CD4-positive, alpha-beta T cell treated with Interleukin-6 for 4 hours (primary cell): Measurements from ENCODE around the gene SLC25A42.
"Not testable (repeated sequence)": the region's sequence is repeated elsewhere in the genome, so short reads cannot be mapped to it uniquely, and the experiment has no call there.

ENCODE experiments used
- DNase-seq: peaks from one replicate; pipeline ENCODE4 v3.0.0-alpha.2; 2020; ENCODE audit warnings: mixed read lengths

Gene SLC25A42

GRCh38 chr19:19071897-19072296 lies 8.1 kb downstream of the SLC25A42 start:
- DNase-seq = no peak

DNA sequence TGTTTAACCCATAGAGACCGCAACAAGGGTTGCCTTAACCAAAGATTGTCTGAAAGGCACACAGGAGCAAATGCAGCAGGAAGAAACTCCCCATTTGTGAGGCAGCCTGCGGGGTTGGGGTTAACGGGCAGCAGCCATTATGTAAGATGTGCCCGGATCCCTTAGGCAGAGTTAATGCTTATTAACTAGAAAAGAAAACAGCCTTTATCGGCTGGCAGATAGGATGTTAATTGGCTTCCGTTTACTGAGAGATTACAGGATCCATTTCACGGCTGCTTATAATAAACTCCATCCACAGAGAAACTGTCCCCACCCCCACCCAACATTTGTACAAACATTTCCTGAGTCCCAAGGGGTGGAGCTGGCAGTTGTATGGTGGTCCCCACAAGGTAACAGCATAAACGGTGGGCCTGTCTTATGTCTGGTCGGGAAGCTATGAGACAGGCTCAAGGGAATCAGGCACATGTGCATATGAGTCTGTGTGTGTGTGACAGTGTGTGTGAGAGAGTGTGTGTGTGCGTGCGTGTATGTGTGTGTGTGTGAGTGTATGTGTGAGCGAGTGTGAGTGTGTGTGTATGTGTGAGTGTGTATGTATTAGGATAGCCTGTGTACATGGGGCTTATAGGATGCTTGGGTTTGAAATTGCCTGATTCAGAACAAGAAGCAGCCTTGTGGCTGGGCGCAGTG lies 10.5 kb downstream of the SLC25A42 start:
- DNase-seq = no peak

GRCh38 chr19:19075126-19075525 lies 11.3 kb downstream of the SLC25A42 start:
- DNase-seq = no peak

GRCh38 chr19:19076476-19076875 lies 12.7 kb downstream of the SLC25A42 start:
- DNase-seq = no peak

DNA sequence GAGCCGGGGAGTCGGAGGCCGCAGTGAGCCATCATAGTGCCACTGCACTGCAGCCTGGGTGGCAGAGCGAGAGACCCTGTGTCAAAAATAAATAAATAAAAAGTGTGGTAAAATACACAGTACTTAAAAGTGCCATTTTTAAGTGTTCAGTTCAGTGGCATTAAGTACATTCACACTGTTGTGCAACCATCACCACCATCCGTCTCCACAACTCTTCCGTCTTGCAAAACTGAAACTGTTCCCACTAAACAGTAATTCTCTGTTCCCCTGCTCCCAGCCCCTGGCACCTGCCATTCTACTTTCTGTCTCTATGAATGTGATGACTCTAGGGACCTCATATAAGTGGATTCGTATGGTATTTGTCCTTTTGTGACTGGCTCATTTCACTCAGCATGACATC lies 13.3 kb downstream of the SLC25A42 start:
- no peak for DNase-seq

GRCh38 chr19:19078801-19079200 lies 15.0 kb downstream of the SLC25A42 start:
- DNase-seq = no peak

DNA sequence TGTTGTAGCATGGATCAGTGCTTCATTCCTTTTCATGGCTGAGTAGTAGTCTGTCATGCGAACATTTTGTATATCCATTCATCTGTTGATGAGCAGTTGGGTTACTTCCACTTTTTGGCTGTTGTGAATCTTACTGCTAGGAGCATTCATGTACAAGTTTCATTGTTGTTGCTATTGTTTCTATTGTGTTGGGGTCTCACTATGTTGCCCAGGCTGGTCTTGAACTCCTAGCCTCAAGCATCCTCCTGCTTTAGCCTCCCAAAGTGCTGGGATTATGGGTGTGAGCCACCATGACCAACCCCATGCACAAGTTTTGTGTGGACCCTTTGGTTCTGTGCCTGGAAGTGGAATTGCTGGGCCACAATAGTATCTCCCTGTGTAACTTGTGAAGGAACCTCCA lies 15.8 kb downstream of the SLC25A42 start:
- no peak for DNase-seq

DNA sequence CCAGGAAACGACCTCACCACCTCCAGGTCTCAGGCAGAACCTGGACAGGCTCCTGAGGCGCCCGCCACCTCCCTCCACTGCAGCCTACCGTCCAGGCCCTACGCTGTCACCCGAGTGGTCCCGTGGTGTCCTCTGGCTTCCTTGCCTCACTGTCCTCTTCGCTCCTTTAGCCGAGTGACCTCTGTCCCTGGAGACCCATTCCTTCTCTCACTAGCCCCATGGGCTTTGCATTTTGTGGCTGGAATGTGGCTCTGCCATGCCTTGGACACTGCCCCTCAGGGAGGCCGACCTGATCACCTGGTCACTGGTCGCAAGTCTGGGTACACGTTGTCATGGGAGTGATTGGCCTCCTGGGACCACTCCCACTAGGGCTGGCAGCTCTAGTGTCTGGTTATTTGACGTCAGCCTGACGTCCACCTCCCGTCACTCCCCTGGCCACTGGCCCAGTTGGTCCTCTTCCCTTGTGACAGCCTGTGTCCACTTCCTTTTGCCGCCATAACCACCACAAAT lies 17.9 kb downstream of the SLC25A42 start:
- no peak for DNase-seq

GRCh38 chr19:19083413-19084178 lies 19.8 kb downstream of the SLC25A42 start:
- DNase-seq = no peak

DNA sequence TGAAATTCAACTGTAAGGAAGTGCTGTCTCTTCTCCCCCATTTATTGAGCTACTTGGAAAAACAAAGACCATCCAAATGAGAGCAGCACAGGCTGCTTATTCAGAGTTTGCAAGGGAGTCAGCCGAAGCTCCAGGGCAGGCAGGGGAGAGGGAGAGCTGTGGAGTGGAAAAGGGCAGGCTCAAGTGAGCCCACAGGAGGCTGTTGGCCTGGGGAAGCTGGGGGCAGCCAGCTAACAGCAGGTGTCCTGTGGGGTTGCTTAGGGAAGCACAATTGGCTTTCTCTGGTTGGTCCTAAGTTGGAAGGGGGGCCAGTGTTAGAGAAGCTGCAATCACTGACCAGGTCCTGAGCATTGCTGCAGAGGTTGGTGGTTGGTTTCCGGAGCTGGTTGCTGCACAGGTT lies 23.9 kb downstream of the SLC25A42 start:
- no peak for DNase-seq

- DNase-seq = no peak
Measured at GRCh38 chr19:19094513-19094912, 30.7 kb downstream of the SLC25A42 start.

- DNase-seq = no peak
Measured at GRCh38 chr19:19095691-19096090, 31.9 kb downstream of the SLC25A42 start.

DNA sequence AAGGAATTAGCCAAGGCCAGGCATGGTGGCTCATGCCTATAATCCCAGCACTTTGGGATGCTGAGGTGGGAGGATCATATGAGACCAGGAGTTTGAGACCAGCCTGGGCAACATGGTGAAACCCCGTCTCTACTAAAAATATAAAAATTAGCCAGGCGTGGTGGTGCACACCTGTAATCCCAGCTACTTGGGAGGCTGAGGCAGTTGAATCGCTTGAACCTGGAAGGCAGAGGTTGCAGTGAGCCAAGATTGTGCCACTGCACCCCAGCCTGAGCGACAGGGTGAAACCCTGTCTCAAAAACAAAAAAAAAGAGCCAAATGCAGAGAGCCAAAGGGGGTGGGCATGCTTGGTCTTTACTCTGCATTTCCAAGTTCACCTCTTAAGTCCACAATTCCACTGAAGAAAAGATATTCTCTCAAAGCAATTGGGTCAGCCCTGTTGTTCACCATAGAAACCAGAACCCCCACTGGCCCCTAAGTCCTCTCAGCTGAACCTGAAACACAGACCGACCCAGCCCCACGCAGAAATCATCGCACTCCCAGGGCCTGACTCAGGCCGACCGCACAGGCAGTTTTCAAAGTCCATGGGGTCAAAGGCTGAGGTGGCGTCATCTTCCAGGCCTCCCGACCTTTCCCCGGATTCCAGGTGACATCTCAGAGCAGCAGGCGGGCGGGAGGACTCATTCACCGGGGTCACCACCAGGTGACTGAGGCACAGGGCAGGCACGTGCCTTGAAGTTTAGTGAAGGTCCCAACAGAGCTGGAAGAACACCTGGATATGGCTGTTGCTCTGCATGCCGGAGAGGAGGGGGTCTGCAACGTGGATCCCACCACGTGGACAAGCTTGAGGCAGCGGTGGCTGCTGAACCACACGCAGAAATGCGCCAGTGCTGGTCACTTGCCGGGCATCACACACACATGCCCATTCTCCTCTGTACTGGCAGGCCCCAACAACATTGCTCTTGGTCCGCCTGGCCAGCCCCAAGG lies 33.1 kb downstream of the SLC25A42 start:
- DNase-seq = no peak

GRCh38 chr19:19098084-19098702 lies 34.4 kb downstream of the SLC25A42 start:
- no peak for DNase-seq

- DNase-seq = no peak
Measured at GRCh38 chr19:19098703-19099632, 35.2 kb downstream of the SLC25A42 start.

DNA sequence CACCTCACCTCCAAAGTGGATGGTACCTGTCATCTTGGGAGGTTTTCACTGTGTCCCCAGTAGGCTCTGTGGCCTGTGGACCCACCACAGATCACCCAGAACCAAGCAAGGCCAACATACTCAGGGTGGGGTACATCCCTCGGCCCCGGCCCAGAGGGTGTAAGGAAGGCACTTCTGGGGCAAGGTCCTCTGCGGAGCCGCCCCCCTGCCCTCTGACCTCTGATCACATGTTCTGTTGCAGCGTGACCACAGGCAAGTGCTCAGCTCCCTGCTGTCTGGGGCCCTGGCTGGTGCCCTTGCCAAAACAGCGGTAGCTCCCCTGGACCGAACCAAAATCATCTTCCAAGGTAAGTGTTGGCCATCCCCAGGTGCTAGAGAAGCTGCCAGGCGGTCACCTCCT lies 37.7 kb downstream of the SLC25A42 start:
- no peak for DNase-seq

DNA sequence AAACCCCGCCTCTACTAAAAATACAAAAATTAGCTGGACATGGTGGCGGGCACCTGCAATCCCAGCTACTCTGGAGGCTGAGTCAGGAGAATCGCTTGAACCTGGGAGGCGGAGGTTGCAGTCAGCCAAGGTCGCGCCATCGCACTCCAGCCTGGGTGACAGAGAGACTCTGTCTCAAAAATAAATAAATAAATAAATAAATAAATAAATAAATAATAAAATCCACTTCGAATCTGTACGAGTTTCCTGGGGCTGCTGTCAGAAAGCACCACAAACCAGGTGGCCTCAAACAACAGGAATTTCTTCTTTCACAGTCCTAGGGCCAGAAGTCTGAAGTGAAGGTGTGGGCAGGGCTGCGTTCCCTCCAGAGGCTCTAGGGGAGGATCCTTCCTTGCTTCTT lies 38.8 kb downstream of the SLC25A42 start:
- not testable (repeated sequence) for DNase-seq

DNA sequence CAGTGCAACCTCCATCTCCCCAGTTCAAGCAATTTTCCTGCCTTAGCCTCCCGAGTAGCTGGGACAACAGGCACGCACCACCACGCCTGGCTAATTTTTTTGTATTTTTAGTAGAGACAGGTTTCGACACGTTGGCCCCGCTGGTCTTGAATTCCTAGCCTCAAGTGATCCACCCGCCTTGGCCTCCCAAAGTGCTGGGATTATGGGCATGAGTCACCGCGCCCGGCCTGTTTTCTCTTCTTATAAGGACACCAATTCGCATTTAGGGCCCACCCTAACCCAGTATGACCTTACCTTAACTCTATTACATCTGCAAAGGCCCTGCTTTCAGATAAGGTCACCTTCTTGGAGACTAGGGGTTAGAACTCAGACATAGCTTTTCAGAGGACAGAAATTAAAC lies 39.4 kb downstream of the SLC25A42 start:
- no peak for DNase-seq

- DNase-seq = peak; percentile 24
Measured at GRCh38 chr19:19105365-19106055, 41.7 kb downstream of the SLC25A42 start.

DNA sequence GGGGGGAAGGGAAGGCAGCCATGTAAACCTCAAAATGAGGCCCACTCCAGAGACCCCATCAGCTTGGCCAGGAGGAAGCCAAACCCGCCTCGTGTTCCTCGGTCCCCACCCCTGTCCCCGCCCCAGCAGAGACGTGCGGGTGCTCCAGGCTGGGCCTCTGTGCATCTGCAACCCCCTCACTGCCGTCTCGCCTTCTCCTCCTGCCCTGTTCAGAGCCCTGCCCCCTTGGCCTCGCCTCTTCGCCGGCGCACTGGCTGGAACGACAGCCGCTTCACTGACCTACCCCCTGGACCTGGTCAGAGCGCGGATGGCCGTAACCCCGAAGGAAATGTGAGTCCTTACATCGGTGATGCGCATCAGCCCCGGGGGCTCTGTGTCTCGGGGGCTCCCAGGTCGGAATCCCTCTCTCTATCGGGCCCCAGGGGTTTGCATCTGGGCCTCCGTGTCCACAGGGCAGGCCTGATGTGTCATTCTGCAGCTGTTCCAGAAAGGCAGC lies 42.3 kb downstream of the SLC25A42 start:
- no peak for DNase-seq

- not testable (repeated sequence) for DNase-seq
Measured at GRCh38 chr19:19106938-19107337, 43.1 kb downstream of the SLC25A42 start.
